Ovary (tissue), 9 donors: ENCODE data around the gene SPACA4. TPM values are rescaled to one million over a fixed set of nuclear protein-coding genes. Genes with fewer than 3 reads are reported as not detected.

Experiments
- DNase-seq, 5 donors: peaks; one replicate each; pipeline ENCODE4 v3.0.0-alpha.2; 2019 to 2020
- H3K27ac ChIP-seq, 2 donors: fragments of 200-600 bp; one replicate each; pipeline versions ENCODE4 v1.5.1 to v1.8.0; 2019 to 2022
- H3K27me3 ChIP-seq: fragments of 200-600 bp; one replicate; pipeline ENCODE4 v1.8.0; 2022
- H3K36me3 ChIP-seq: fragments of 200-600 bp; sonication (generic); one replicate; pipeline ENCODE4 v1.5.1; 2019
- H3K4me1 ChIP-seq: one replicate; pipeline ENCODE4 v1.8.1; 2013; ENCODE audit warnings: mild to moderate bottlenecking, moderate library complexity; ENCODE audit not compliant: insufficient read depth
- H3K4me3 ChIP-seq: fragments of 200-600 bp; sonication (generic); one replicate; pipeline ENCODE4 v1.5.1; 2017
- H3K9me3 ChIP-seq, 2 donors: fragments of 200-600 bp in 1 of 2; sonication (generic) in 1 of 2; one replicate each; pipeline versions ENCODE4 v1.5.1 to v1.8.1; 2013 to 2019; ENCODE audit warnings: mild to moderate bottlenecking in 1 of 2, moderate library complexity in 1 of 2
- CTCF ChIP-seq, 3 donors: fragments of 450-650 bp in 2 of 3; fragments of 200-600 bp in 1 of 3; IDR thresholded peaks; one replicate each; pipeline versions ENCODE4 v1.5.1 to v1.8.0; 2016 to 2022; ENCODE audit warnings: antibody characterized with exemption in 3 of 3, mild to moderate bottlenecking in 1 of 3
- EP300 ChIP-seq: sonication (generic); formaldehyde crosslinking; IDR thresholded peaks from one replicate; pipeline ENCODE4 v1.6.1; 2017; ENCODE audit warnings: antibody characterized with exemption
- POLR2A ChIP-seq: fragments of 450-650 bp; IDR thresholded peaks from one replicate; pipeline ENCODE4 v1.6.1; 2017; ENCODE audit warnings: antibody characterized with exemption, mild to moderate bottlenecking, moderate library complexity
- WGBS, 3 donors: extraction: QIAGEN DNeasy Blood & Tissue Kit in 1 of 3; methylation state at CpG; one replicate each; pipeline versions ENCODE4 v1.1.5 to v1.1.7; 2013 to 2017; 5-methylcytosine and 5-hydroxymethylcytosine counted together
- intact Hi-C, 4 donors: fragments of 100-400 bp; cut with DNase I; formaldehyde crosslinking; loops; one replicate each; pipeline versions ENCODE4 v1.11.0 to v1.15.1; 2022 to 2023
- polyA plus RNA-seq, 2 donors: library from polyadenylated mRNA; stranded (reverse); fragments of 200-250 nt in 1 of 2; fragments of 350-450 nt in 1 of 2; fragmentation: Illumina TruSeq in 1 of 2; extraction: RNeasy Lipid Tissue Mini Kit (QIAGEN cat#74804) in 1 of 2; gene quantifications; one replicate each; pipeline ENCODE4 v1.2.3, GENCODE V29; 2013 to 2014
- total RNA-seq, 7 donors: library from RNA; depleted of rRNA in 2 of 7; stranded (reverse); fragments of >200 nt in 2 of 7; fragmentation: NEBNext Ultra II Directional in 3 of 7; extraction: Animal tissue kit (Norgen Biotek cat#: 25700) in 3 of 7; gene quantifications; one replicate each; pipeline versions ENCODE4 v1.1.0 to v1.2.4, GENCODE V29; 2016 to 2023
- donor health status: DM: no; HTN: no; CAD: no; lungs with moderate emphysema.
- donor health status: DM: no; HTN: no; CAD: no.
- donor health status: Bipolar disorder and iron deficiency.
- donor health status: DM: yes; HTN: yes; CAD: no.
- donor health status: DM: no; HTN: no; CAD: no.
- donor health status: DM: yes; HTN: yes; CAD: no.

Gene SPACA4
- total and polyA plus RNA-seq, 9 donors, result not detected

- no peaks in the 10 kb centered on the region for H3K36me3 ChIP-seq
- no peaks in the 10 kb centered on the region for H3K27me3 ChIP-seq
- TF ChIP-seq POLR2A (no peak), EP300 (no peak), CTCF (IDR thresholded peaks at IDR 0.05) (no peak)
- no peak for DNase-seq
- no peak overlapping the region for H3K27ac ChIP-seq
- no peak overlapping the region for H3K4me3 ChIP-seq
- H3K9me3 ChIP-seq, result no peaks in the 10 kb centered on the region
- intact Hi-C loops, result no loop called here
- no peaks in the 10 kb centered on the region for H3K4me1 ChIP-seq
- WGBS, 3 donors, result 87 to 91% (median 88%) methylated on average over 9 of the region's 9 CpGs
These were observed 2.7 kb upstream of the SPACA4 start for GRCh38 chr19:48603850-48604249.

GRCh38 chr19:48607359-48607755 is 815 bp downstream of the SPACA4 start:
- Histone ChIP-seq H3K27me3 (no peaks in the 10 kb centered on the region), H3K27ac (no peak overlapping the region), H3K4me1 (no peaks in the 10 kb centered on the region), H3K9me3 (no peaks in the 10 kb centered on the region), H3K4me3 (no peak overlapping the region), H3K36me3 (no peaks in the 10 kb centered on the region)
- WGBS, 3 donors, result 76 to 77% (median 76%) methylated on average over 7 of the region's 7 CpGs
- intact Hi-C loops, result no loop called here
- DNase-seq, result no peak
- TF ChIP-seq POLR2A (no peak), CTCF (IDR thresholded peaks at IDR 0.05) (no peak), EP300 (no peak)

GRCh38 chr19:48608798-48609263 is 2.3 kb downstream of the SPACA4 start:
- Histone ChIP-seq H3K36me3 (no peaks in the 10 kb centered on the region), H3K4me3 (no peak overlapping the region), H3K9me3 (no peaks in the 10 kb centered on the region), H3K27ac (no peak overlapping the region), H3K27me3 (no peaks in the 10 kb centered on the region), H3K4me1 (no peaks in the 10 kb centered on the region)
- peak in 1 of 5 donors; percentile 45 for DNase-seq
- TF ChIP-seq POLR2A, result no peak
- peak in 1 of 3 donors; percentile 19 for TF ChIP-seq CTCF (IDR thresholded peaks at IDR 0.05)
- WGBS, 3 donors, result 20 to 25% (median 21%) methylated on average over 9 of the region's 9 CpGs
- intact Hi-C loops, result no loop called here

DNA sequence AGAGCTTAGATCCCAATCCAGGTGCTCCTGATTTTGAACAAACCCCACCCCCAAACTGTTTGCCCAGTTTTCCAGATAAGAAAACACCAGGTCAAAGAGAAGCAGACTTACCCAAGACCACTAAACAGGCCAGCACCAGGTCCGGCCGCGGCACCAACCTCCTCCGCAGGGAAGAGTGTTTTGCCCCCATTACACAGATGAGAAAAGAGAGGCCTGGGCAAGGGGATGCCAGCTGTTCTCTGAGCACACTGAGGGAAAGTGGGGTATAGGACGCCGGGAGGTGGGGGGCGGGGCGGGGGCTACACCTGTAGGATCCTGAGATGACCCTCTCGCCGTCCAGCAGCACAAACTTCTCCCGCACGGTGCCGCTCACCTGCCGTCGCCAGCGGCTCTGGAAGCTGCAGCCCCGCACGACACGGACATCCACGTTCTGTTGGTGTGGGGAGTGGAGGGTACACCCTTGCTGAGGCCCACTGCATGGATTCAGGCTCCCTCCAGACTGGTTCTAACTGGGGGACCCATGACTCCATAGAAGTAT is 3.1 kb downstream of the SPACA4 start:
- intact Hi-C loops, result loop anchor here in 2 of 4 donors (10.0 kb wide), 2 partner anchors 125 to 285 kb away; partner anchors contain the start of gene EMP3 (in 1 of the 2)
- no peaks in the 10 kb centered on the region for H3K27me3 ChIP-seq
- WGBS, 3 donors, result 85 to 92% (median 92%) methylated on average over 20 of the region's 20 CpGs
- TF ChIP-seq CTCF (IDR thresholded peaks at IDR 0.05) (no peak), EP300 (no peak), POLR2A (no peak)
- H3K27ac ChIP-seq, result no peak overlapping the region
- H3K9me3 ChIP-seq, result no peaks in the 10 kb centered on the region
- no peak for DNase-seq
- H3K36me3 ChIP-seq, result no peaks in the 10 kb centered on the region
- no peak overlapping the region for H3K4me3 ChIP-seq
- H3K4me1 ChIP-seq, result no peaks in the 10 kb centered on the region
